ENCODE results near the gene PRIMA1. TPM values are rescaled to one million over a fixed set of nuclear protein-coding genes. Genes with fewer than 3 reads are reported as not detected.
A peak's percentile ranks its signal among the peaks of the same experiment; 100 is the strongest.

Gene PRIMA1
- total RNA-seq, 2 donors from 2014 or later, result 10.0 to 20.8 TPM

DNA sequence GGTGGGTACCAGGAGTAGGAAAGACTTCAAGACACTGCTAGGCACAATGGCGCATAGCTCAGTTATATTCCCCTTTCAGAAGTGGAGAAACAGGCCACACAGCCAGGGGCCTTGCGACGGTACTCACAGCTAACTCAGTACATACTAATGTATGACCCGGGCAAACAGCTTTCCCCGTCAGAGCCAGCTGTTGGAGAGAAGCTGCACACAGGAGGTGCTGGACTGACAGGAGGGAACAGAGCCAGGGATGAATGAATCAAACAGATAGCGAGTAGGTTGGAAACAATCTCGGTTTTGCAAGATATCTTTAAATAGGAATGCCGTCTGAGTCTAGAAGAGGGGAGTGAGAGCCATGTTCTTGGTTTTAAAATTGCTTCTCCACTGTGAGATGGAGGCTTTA lies 45.5 kb downstream of the PRIMA1 start:
- Histone ChIP-seq H3K4me3 (ENCODE audit: low read length) (no peak overlapping the region), H3K27ac (ENCODE audit: low read depth, low read length) (no peak overlapping the region), H3K9me3 (ENCODE audit: control insufficient read depth, low read length) (no peaks in the 10 kb centered on the region), H3K27me3 (ENCODE audit: control insufficient read depth, insufficient read depth, low read length, poor library complexity, severe bottlenecking) (no peaks in the 10 kb centered on the region), H3K9ac (ENCODE audit: extremely low read depth, low read length, poor library complexity, severe bottlenecking) (no peak overlapping the region), H3K36me3 (ENCODE audit: control insufficient read depth, insufficient read depth, low read length) (peaks cover 21% of the 10 kb centered on the region), H3K4me1 (ENCODE audit: control insufficient read depth, insufficient read depth, low read length) (peaks cover 17% of the 10 kb centered on the region)
- Mint-ChIP-seq H3K27ac (no peak overlapping the region), H3K9me3 (no peaks in the 10 kb centered on the region), H3K4me1 (peaks cover 22% of the 10 kb centered on the region), H3K27me3 (ENCODE audit: insufficient read depth) (no peaks in the 10 kb centered on the region), H3K36me3 (ENCODE audit: low read depth) (peaks cover 35% of the 10 kb centered on the region), H3K4me3 (no peak overlapping the region)
- no peak for DNase-seq
- WGBS, 2 experiments (ENCODE audit: insufficient coverage in 1 of 2, insufficient read length in 1 of 2), result 94 to 95% methylated on average over 8 of the region's 8 CpGs
- TF ChIP-seq, protein P1, sequence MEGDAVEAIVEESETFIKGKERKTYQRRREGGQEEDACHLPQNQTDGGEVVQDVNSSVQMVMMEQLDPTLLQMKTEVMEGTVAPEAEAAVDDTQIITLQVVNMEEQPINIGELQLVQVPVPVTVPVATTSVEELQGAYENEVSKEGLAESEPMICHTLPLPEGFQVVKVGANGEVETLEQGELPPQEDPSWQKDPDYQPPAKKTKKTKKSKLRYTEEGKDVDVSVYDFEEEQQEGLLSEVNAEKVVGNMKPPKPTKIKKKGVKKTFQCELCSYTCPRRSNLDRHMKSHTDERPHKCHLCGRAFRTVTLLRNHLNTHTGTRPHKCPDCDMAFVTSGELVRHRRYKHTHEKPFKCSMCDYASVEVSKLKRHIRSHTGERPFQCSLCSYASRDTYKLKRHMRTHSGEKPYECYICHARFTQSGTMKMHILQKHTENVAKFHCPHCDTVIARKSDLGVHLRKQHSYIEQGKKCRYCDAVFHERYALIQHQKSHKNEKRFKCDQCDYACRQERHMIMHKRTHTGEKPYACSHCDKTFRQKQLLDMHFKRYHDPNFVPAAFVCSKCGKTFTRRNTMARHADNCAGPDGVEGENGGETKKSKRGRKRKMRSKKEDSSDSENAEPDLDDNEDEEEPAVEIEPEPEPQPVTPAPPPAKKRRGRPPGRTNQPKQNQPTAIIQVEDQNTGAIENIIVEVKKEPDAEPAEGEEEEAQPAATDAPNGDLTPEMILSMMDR (conservative IDR thresholded peaks at IDR 0.05), result no peak

DNA sequence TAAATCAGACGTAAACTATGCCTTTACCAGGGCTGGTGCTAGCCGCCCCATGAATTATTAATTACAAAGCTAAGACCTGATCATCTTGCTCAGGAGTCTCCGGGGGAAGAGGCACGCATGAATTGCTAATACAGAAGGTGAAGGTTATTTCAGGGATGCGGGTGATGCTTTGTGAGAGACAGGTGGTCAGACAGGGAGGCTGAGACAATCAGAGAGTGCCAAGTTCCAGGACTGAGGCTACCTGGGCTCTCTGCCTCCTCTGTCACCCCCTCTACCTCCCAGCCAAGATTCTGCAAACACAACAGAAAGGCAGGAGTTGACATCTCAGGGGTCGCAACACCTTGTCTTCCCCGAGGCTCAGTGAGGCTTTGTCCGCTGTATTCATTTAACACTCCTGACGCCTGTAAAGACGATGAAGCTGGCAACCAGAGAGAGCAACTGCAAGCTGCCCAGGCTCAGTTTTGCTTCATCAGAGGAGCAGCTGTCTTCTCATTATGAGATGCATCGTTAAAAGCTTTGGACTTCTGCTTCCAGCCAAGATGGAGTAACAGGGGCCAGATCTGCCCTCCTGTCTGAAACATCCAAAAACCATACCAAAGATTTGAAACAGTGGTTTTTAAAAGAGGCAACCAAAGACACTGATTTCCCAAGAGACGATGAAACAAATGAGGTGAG lies 46.6 kb downstream of the PRIMA1 start:
- no peak overlapping the region for H3K27ac Mint-ChIP-seq

GRCh38 chr14:93737634-93738033 lies 50.7 kb downstream of the PRIMA1 start:
- no peaks in the 10 kb centered on the region for H3K27me3 Mint-ChIP-seq (ENCODE audit: insufficient read depth)
- no peak overlapping the region for H3K27ac ChIP-seq (ENCODE audit: low read depth, low read length)
- peaks cover 50% of the 10 kb centered on the region for H3K36me3 Mint-ChIP-seq (ENCODE audit: low read depth)
- WGBS, 2 experiments (ENCODE audit: insufficient coverage in 1 of 2, insufficient read length in 1 of 2), result 94 to 100% methylated on average over 3 to 11 of the region's 11 CpGs
- H3K36me3 ChIP-seq (ENCODE audit: control insufficient read depth, insufficient read depth, low read length), result peaks cover 26% of the 10 kb centered on the region
- H3K27me3 ChIP-seq (ENCODE audit: control insufficient read depth, insufficient read depth, low read length, poor library complexity, severe bottlenecking), result no peaks in the 10 kb centered on the region
- H3K4me1 Mint-ChIP-seq, result peaks cover 7% of the 10 kb centered on the region
- TF ChIP-seq, protein P1 (conservative IDR thresholded peaks at IDR 0.05), result no peak
- no peaks in the 10 kb centered on the region for H3K4me1 ChIP-seq (ENCODE audit: control insufficient read depth, insufficient read depth, low read length)
- no peak overlapping the region for H3K4me3 ChIP-seq (ENCODE audit: low read length)
- no peaks in the 10 kb centered on the region for H3K9me3 Mint-ChIP-seq
- no peak overlapping the region for H3K9ac ChIP-seq (ENCODE audit: extremely low read depth, low read length, poor library complexity, severe bottlenecking)
- H3K9me3 ChIP-seq (ENCODE audit: control insufficient read depth, low read length), result no peaks in the 10 kb centered on the region
- H3K4me3 Mint-ChIP-seq, result no peak overlapping the region
- no peak for DNase-seq
- no peak overlapping the region for H3K27ac Mint-ChIP-seq

More for the DNA sequence above, 46.6 kb downstream of the PRIMA1 start:
- no peak overlapping the region for H3K4me3 Mint-ChIP-seq
- H3K4me1 Mint-ChIP-seq, result peaks cover 16% of the 10 kb centered on the region
- 93 to 94% methylated on average over 10 to 12 of the region's 12 CpGs for WGBS, 2 experiments (ENCODE audit: insufficient coverage in 1 of 2, insufficient read length in 1 of 2)
- Histone ChIP-seq H3K27me3 (ENCODE audit: control insufficient read depth, insufficient read depth, low read length, poor library complexity, severe bottlenecking) (no peaks in the 10 kb centered on the region), H3K4me3 (ENCODE audit: low read length) (no peak overlapping the region), H3K4me1 (ENCODE audit: control insufficient read depth, insufficient read depth, low read length) (peaks cover 13% of the 10 kb centered on the region), H3K9ac (ENCODE audit: extremely low read depth, low read length, poor library complexity, severe bottlenecking) (no peak overlapping the region), H3K36me3 (ENCODE audit: control insufficient read depth, insufficient read depth, low read length) (peaks cover 16% of the 10 kb centered on the region), H3K27ac (ENCODE audit: low read depth, low read length) (peak overlapping the region; percentile 21), H3K9me3 (ENCODE audit: control insufficient read depth, low read length) (no peaks in the 10 kb centered on the region)
- DNase-seq, result no peak
- TF ChIP-seq, protein P1 (conservative IDR thresholded peaks at IDR 0.05), result no peak
- H3K36me3 Mint-ChIP-seq (ENCODE audit: low read depth), result peaks cover 29% of the 10 kb centered on the region
- H3K9me3 Mint-ChIP-seq, result no peaks in the 10 kb centered on the region
- no peaks in the 10 kb centered on the region for H3K27me3 Mint-ChIP-seq (ENCODE audit: insufficient read depth)

Measured in endodermal cell (in vitro differentiated cells).